ENCODE measurements around the gene MOB3C.

The MOB3C gene

DNA sequence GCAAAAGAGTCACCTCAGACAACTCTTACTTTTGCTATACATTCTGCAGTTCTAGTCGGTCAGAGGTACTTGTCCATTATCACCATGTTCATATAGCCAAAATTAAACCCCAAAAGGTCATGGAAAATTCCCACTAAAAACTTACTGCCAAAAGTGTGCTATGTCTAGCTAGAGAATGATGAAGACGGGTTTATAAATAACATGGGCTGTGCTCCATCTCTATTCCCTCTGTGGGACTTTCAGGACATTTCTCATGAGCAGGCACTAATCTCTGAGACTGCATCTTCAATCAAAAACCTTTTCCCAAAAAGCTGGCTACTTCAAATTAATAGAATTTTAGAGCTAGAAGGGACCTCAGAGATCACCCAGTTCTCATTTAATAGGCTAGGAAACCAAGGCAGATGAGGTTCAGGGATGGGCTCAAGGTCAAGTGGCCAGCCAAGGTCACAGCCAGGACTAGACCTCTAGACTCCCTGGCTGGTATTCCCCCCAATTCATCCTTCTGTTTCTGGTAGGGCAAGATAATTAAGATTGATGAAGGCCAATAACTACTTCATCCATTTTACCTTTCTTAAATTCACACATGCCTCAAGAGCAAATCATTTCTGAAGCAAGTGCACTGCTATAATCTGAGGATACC lies 21.0 kb upstream of the MOB3C start:
- no peak for DNase-seq (ENCODE audit: low spot score)

DNA sequence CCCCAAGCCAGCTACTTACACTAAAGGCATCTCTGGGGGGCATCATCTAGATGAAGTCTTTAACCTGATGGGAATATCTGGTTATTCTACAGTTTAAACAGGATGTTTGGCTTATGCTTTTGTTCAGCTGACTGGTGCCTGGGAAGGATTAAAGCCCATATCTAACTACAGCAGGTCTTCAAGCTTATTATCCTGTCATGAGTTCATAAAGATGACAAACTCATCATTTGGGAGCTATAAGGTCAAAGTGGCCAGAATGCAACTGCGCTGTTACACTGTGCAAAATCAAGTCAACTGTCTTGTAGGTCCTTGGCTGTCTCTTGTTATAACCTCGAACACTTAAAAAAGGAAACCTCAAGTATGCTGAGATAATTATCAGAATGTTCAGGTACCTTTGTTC lies 18.6 kb upstream of the MOB3C start:
- no peak for DNase-seq (ENCODE audit: low spot score)

GRCh38 chr1:46630719-46631118 lies 14.1 kb upstream of the MOB3C start:
- no peak for DNase-seq (ENCODE audit: low spot score)

- no peak for DNase-seq (ENCODE audit: low spot score)
Measured at GRCh38 chr1:46623743-46624644, 7.4 kb upstream of the MOB3C start.

DNA sequence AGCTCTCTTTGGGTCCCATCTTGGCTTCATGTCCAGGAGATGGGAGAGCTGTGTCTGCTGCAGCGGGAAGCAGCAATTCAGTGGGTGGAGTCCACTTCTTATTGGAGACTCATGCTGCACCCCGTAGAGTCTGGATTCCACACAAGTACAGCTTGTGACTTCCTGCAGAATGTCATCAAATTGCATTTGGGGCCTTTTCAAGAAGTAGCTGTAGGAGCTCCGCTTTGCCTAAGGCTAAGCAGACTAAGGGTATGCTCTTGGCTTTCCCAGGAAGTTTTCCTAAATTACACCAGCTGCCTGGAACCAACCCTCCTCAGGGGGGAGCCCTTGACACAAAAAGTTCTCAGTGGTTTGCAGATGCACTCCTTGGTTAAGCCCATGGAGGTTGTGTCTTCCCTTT lies 5.7 kb upstream of the MOB3C start:
- DNase-seq (ENCODE audit: low spot score) = peak; percentile 66

- no peak for DNase-seq (ENCODE audit: low spot score)
Measured at GRCh38 chr1:46621930-46622329, 5.3 kb upstream of the MOB3C start.

DNA sequence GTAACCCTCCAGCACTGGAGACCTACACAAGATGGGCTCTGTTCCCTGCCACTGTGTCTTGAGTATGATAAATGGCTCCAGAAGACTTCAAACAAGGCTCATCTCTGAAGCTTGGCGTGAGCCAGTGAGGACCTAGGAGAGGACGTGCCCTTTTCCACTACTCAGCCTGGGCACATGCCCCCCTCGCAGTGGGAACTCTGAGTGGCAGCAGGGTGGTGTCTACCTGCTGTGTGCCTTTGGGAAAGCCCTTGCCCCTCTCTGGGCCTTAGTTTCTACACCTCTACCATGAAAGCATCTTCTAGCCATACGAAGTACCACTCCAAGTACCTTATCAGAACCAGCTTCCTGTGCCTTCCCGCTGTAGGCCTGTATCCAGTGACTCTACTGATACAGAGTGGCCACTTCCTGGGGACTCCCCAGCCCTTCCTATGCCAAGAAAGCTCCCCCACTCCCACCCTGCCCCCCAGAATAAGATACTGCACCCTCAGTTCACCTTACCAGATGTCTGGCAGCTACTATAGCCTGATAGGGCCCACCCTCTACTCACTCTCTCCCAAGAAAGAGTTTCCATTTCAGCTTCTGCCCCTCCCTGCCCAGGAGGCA lies 3.1 kb upstream of the MOB3C start:
- DNase-seq (ENCODE audit: low spot score) = no peak

DNA sequence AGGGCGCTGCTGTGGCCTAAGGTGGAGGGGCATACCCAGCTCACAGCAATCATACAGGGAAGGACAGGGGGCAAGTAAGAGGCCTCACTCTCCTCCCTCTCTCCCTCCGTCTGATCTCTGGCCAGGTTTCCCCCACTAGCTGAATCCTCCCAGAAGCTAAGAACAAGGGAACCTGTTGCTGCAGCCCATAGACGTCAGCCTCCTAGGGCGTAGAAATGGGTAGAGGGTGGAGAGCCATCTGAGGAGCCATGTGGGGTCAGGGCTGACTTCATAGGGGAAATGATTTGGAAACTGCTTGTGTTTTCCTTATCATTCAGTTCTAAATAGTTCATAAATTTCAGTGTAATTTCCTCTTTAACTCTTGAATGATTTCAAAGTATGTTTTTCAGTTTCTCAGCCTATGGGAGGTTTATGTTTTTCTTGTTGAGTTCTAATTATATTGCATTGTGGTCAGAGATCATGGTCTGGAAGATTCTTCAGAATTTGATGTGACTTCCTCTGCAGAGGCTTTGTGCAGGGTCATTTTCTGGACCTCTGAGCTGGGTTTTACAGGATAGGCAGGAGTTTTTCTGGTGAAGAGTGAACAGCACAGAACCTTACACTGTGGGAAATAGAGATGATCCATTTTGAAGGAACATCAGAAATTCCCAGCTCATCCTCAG lies 2.3 kb upstream of the MOB3C start:
- DNase-seq (ENCODE audit: low spot score) = no peak

DNA sequence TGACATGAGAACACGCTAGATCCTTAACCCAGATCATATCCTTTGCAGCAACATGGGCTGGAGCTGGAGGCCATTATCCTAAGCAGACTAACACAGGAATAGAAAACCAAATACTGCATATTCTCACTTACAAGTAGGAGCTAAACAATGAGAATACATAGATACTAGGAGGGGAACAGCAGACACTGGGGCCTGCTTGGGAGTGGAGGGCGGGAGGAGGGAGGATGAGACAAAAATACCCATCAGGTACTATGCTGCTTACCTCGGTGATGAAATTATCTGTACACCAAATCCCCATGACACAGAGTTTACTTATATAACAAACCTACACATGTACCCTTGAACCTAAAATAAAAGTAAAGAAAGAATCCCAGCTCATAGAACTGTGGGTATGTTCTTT lies 1.2 kb upstream of the MOB3C start:
- no peak for DNase-seq (ENCODE audit: low spot score)

GRCh38 chr1:46617108-46617800 lies 643 bp upstream of the MOB3C start:
- DNase-seq (ENCODE audit: low spot score) = no peak

DNA sequence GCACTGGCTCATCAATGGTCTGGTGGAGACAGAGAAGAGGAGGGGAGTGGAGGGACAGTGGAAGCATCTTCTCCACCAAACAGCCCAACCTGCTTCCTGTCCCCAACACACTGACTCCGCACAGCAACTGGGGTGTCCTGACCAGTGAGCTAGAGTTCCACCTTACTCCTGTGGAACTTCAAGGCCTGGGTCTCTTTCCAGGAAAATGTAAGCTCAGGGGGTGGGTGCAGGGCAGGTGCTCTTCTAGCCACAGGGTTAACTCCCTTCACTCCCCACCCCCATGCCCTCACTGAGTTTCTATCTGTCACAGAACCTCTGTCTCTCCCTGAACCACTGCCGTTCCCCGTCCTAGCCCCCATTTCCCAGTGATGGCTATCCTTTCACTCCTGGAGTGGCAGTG lies 876 bp downstream of the MOB3C start:
- DNase-seq (ENCODE audit: low spot score) = no peak

- no peak for DNase-seq (ENCODE audit: low spot score)
Measured at GRCh38 chr1:46615088-46615487, 1.5 kb downstream of the MOB3C start.

GRCh38 chr1:46614604-46614984 lies 2.0 kb downstream of the MOB3C start:
- DNase-seq (ENCODE audit: low spot score) = no peak

- peak; percentile 80 for DNase-seq (ENCODE audit: low spot score)
Measured at GRCh38 chr1:46613661-46614603, 2.7 kb downstream of the MOB3C start.

DNA sequence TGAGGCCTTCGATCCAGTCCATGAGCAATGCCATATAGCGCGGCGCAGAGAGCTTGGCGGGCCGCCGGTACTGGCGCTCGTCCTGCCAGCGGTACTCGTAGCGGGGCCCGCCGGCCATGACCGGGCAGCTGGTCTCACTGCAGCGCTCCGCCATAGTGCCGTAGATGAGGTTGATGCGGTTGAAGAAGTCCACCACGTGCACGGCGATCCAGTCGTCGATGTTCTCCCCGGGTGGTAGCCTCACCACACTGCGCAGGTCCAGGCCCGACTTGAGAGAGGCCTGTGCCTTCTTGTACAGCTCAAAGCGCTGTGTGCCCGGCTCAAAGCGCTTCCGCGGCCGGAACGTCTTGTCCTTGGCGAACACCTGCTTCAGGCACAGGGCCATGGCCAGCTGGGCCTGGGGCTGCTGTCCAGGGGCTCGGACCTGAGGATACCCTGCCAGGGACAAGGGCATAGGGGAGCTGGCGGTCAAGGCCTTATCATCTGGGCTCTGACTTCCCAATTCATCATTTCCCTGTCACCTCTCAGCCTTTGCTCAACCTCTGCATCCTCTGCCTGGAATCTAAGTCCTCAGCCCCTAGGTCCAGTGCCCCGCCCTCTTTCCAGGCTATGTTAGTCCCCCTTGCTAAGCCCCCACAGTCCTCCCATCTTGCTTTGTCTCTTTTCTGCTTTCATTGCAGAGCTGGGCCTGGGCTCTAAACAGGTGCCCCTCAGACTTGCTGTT lies 3.5 kb downstream of the MOB3C start:
- DNase-seq (ENCODE audit: low spot score) = no peak

GRCh38 chr1:46611691-46612221 lies 4.9 kb downstream of the MOB3C start:
- DNase-seq (ENCODE audit: low spot score) = peak; percentile 94

DNA sequence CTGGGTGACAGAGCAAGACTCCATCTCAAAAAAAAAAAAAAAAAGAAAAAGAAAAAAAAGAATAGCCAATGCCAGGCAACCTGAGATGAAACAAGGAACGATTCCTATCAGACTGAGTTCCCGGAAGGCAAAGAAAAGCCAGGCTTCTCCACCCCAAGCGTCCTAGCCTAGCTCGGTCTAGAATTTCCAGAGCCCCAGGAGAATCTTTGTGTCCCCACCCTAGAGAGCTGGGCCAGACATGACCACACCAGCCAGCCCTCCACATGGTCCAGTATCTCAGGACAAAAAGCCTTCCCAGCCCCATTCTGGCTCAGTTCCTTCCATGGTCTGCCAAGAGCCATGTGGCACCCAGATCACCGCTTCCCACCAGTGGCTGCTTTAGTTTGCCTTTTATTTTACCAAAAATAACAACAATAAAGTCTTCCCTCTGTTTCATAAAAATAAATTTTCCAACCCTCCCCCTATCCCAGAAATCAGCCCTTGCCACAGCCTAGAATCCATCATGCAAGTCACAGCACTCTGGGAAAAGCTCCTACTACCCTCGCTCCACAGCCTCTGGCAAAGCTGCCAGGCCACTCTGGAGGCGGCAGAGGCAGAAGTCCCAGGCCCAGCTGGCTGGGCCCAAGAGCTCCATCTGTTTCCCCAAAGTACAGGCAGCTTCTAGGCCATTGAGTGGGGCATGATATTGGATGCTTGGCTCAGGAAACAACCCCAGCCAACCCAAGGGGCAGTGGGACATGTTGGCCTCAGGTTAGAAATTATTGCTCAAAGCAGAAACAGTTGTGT lies 9.1 kb downstream of the MOB3C start:
- no peak for DNase-seq (ENCODE audit: low spot score)

DNA sequence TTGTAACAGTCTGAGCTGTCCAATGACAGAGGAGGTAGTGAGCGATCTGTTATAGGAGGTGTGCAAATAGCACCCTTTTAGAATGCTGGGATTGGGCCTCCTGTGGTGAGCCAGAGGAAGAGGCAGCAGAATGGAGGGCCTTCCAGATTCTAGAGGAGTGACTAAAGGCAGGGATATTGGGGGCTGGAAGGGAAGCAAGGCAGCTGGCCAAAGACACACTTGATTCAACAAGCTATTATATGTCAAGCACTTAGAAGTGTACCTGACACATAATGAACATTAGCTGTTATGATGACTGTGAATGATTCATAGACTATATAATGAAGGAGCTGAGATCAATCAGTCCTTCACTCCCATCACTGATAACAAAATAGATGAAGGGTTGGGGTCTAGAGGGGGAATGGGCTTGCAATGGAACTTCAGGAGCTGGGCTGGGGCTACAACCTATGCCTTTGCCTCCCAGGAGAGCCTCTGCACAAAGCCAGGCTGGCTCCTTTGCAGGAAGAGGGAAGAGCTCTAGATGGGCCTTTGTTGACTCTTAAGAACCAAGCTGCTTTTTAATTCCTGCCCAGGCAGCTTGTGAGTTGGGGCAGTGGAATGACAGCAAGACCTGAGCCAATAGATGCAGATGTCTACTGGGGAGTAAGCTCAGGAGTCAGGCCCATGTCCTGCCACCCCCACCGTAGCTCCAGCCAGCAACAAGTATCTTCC lies 10.2 kb downstream of the MOB3C start:
- no peak for DNase-seq (ENCODE audit: low spot score)
